Nephron (organoid): ENCODE results near the gene ZBED6.
"Not testable (repeated sequence)": the region's sequence is repeated elsewhere in the genome, so short reads cannot be mapped to it uniquely, and the experiment has no call there.

Experiments
- H3K27ac Mint-ChIP-seq, 3 experiments: 2 replicates each; pipeline ENCODE4 v1.8.0; 2020; ENCODE audit warnings: mixed read lengths in 3 of 3, mild to moderate bottlenecking in 2 of 3, moderate library complexity in 1 of 3
- H3K27me3 Mint-ChIP-seq: 2 replicates; pipeline ENCODE4 v1.8.0; 2021; ENCODE audit warnings: low read depth, mild to moderate bottlenecking, moderate library complexity, mixed read lengths
- H3K36me3 Mint-ChIP-seq: 2 replicates; pipeline ENCODE4 v1.8.0; 2020; ENCODE audit warnings: low read depth, mixed read lengths
- H3K4me1 Mint-ChIP-seq: 2 replicates; pipeline ENCODE4 v1.8.0; 2020; ENCODE audit warnings: mixed read lengths
- H3K4me3 Mint-ChIP-seq, 3 experiments: 2 replicates each; pipeline ENCODE4 v1.8.0; 2020; ENCODE audit warnings: mild to moderate bottlenecking in 3 of 3, mixed read lengths in 3 of 3, moderate library complexity in 2 of 3
- H3K9me3 Mint-ChIP-seq: 2 replicates; pipeline ENCODE4 v1.8.0; 2020; ENCODE audit warnings: mixed read lengths
- TF ChIP-seq, protein P1 (sequence below), 3 experiments: fragments of 200-600 bp; sonication (generic); IDR thresholded peaks; one replicate each; pipeline ENCODE4 v1.5.0; 2021; ENCODE audit warnings: antibody characterized with exemption in 3 of 3; ENCODE audit not compliant: unreplicated experiment in 3 of 3

The ZBED6 gene, protein sequence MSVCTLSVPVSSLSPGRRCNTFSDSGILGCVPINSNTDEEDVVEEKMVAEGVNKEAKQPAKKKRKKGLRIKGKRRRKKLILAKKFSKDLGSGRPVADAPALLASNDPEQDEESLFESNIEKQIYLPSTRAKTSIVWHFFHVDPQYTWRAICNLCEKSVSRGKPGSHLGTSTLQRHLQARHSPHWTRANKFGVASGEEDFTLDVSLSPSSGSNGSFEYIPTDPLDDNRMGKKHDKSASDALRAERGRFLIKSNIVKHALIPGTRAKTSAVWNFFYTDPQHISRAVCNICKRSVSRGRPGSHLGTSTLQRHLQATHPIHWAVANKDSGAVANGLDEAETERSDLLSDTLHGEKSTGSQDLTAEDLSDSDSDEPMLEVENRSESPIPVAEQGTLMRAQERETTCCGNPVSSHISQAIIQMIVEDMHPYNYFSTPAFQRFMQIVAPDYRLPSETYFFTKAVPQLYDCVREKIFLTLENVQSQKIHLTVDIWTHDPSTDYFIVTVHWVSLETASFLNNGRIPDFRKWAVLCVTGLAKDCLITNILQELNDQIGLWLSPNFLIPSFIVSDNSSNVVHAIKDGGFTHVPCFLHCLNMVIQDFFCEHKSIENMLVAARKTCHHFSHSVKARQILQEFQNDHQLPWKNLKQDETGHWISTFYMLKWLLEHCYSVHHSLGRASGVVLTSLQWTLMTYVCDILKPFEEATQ (N-terminal part only)

DNA sequence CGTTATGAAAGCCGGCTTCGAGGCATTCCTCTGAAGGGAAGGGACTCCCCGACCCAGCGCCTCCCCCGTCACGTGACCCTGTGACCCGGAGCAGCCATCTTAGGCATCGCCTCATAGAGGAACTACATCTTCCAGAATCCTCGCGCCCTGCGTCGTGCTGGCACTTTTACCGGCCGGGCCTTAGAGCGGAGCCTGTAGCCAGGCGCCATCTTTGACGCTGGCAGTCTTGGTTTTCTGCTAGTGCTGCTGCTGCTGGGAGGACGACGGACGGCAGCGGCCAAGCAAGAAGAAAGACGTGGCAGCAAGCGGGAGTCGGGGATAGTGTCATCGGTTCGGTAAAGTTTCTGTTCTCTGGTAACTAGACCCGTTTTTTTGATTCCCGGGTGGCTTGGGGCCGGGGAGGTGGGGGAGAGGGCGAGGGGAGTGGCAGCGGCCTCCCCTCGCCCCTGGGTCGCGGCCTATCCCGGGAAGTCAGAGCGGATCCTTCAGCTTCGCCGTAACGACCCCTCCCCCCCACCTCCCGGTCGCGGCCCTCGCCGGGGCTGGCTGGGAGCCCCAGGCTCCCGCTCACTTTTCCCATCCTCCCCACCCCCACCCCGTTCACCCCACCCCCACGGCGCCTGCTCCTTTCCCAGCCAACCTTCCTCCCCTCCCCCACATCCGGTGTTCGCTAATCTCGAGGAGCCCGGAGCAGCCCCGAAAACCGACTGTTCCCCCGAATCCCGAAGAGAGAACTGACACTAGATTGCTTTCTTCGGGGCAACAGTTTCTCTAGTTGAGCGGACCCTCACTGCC is at the start of gene ZBED6, which contains the start of gene ZC3H11A:
TSS of gene ZBED6 (plus strand) at position 183 of the 795 bp plus-strand sequence. CDS start 1,900 bp downstream, outside the sequence.
TSS of gene ZC3H11A (plus strand) at position 183 of the 795 bp plus-strand sequence. CDS start 21,448 bp downstream, outside the sequence.
- TF ChIP-seq, protein P1, sequence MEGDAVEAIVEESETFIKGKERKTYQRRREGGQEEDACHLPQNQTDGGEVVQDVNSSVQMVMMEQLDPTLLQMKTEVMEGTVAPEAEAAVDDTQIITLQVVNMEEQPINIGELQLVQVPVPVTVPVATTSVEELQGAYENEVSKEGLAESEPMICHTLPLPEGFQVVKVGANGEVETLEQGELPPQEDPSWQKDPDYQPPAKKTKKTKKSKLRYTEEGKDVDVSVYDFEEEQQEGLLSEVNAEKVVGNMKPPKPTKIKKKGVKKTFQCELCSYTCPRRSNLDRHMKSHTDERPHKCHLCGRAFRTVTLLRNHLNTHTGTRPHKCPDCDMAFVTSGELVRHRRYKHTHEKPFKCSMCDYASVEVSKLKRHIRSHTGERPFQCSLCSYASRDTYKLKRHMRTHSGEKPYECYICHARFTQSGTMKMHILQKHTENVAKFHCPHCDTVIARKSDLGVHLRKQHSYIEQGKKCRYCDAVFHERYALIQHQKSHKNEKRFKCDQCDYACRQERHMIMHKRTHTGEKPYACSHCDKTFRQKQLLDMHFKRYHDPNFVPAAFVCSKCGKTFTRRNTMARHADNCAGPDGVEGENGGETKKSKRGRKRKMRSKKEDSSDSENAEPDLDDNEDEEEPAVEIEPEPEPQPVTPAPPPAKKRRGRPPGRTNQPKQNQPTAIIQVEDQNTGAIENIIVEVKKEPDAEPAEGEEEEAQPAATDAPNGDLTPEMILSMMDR (IDR thresholded peaks at IDR 0.05; ENCODE audit: unreplicated experiment in 3 of 3), result no peak
- peaks cover 41% of the 10 kb centered on the region for H3K4me1 Mint-ChIP-seq
- H3K36me3 Mint-ChIP-seq, result peaks cover 43% of the 10 kb centered on the region
- H3K27me3 Mint-ChIP-seq, result no peaks in the 10 kb centered on the region
- peak within 1 kb of the TSS; percentile 98 to 100 (median 99) for H3K27ac Mint-ChIP-seq
- peaks cover 3% of the 10 kb centered on the region for H3K9me3 Mint-ChIP-seq
- H3K4me3 Mint-ChIP-seq, result peak within 1 kb of the TSS; percentile 93 to 97 (median 95)

DNA sequence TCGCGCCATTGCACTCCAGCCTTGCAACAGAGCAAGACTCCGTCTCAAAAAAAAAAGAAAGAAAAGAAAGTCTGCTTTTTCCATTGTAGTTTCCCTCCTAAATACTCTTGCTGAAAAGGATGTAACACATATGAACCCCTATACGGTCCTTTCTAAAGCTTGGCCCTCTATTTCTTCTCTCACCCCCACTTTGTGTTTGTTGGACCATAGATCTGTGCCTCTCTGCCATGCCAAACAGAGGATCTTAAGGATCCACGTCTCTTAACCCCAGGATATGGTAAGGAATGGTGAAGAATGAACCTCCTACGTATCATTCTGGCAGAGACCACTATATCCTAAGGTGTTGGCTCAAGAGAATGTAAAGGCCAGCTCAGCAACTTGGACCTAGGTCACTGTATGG is 49.1 kb upstream of the ZBED6 start:
- Mint-ChIP-seq H3K36me3 (peaks cover 30% of the 10 kb centered on the region), H3K27me3 (no peaks in the 10 kb centered on the region), H3K4me3 (no peak overlapping the region), H3K9me3 (peaks cover 3% of the 10 kb centered on the region), H3K4me1 (peaks cover 29% of the 10 kb centered on the region), H3K27ac (no peak overlapping the region)
- TF ChIP-seq, protein P1 (IDR thresholded peaks at IDR 0.05; ENCODE audit: unreplicated experiment in 3 of 3), result no peak

DNA sequence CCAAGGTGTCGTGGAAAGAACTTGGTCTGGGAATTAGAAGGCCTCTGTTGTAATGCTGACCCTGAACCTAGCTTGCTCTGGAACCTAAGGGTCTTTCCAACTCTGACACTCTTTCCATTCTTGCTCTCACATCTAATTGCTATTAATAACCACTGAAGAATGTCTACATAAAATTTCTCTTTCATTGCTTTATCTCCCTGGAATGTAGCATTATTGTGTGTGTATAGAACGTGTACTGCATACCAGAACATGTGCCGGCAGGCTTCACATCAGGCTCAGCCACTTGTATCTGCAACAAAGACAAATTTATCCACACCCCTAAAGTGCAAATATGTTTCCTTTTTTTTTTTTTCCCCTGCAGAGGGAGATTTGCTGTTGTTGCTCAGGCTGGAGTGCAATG is 44.4 kb upstream of the ZBED6 start:
- Mint-ChIP-seq H3K9me3 (peaks cover 3% of the 10 kb centered on the region), H3K27me3 (no peaks in the 10 kb centered on the region), H3K27ac (no peak overlapping the region), H3K4me1 (no peaks in the 10 kb centered on the region), H3K4me3 (no peak overlapping the region), H3K36me3 (peaks cover 8% of the 10 kb centered on the region)
- TF ChIP-seq, protein P1 (IDR thresholded peaks at IDR 0.05; ENCODE audit: unreplicated experiment in 3 of 3), result no peak

DNA sequence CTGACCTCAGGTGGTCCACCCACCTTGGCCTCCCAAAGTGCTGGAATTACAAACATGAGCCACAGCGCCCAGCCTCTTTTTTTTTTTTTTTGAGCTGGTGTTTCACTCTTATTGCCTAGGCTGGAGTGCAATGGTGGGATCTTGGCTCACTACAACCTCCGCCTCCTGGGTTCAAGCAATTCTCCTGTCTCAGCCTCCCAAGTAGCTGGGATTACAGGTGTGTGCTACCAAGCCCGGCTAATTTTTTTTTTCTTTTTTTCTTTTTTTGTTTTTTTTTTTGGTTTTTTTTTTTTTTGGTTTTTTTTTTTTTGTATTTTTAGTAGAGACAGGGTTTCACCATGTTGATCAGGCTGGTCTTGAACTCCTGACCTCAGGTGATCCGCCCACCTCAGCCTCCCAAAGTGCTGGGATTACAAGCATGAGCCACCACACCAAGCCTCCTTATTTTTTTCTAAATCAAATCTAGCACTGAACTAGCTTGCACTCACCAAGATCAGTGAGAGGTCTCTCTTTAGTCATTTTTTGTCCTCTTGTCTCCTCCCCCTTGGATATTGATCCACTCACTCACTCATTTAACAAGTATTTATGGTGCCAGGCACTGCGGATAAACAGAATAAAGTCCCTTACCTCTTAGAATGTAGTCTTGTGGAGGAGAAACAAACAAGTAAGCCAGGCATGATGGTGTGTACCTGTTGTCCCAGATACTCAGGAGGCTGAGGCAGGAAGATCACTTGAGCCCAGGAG is 43.6 kb upstream of the ZBED6 start:
- H3K27me3 Mint-ChIP-seq, H3K9me3 Mint-ChIP-seq, H3K27ac Mint-ChIP-seq, H3K4me3 Mint-ChIP-seq, H3K36me3 Mint-ChIP-seq, H3K4me1 Mint-ChIP-seq: not testable (repeated sequence)

DNA sequence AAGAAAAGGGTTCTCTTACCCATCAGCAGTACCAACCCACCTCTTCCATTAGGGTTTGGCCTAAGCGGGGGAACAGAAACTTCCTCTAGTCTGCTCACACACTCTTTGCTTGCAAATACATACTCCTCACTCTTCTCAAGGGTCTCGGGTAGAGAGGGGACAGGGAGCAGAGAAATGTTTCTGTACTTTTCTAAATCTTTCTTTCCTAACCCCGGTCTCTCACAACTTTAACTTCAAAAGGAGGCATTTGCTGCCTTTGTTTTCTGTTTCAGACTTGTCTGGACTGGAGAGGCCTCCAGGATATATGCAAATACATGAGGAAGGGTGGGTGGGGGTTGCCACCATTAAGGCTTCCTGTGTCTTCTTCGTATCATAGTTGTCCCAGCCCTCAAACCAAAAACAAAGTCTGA is 41.0 kb upstream of the ZBED6 start:
- no peaks in the 10 kb centered on the region for H3K9me3 Mint-ChIP-seq
- no peak overlapping the region for H3K27ac Mint-ChIP-seq
- no peaks in the 10 kb centered on the region for H3K27me3 Mint-ChIP-seq
- TF ChIP-seq, protein P1 (IDR thresholded peaks at IDR 0.05; ENCODE audit: unreplicated experiment in 3 of 3), result no peak
- no peaks in the 10 kb centered on the region for H3K36me3 Mint-ChIP-seq
- no peak overlapping the region for H3K4me3 Mint-ChIP-seq
- no peaks in the 10 kb centered on the region for H3K4me1 Mint-ChIP-seq
